HEK293 (cell line): Measurements from ENCODE around the gene CCL28.
A peak's percentile ranks its signal among the peaks of the same experiment; 100 is the strongest.

Source experiments
- CTCF ChIA-PET: fragments of 350-600 bp; formaldehyde crosslinking; extraction: SDS; loops from one replicate; lab custom pipeline; 2021; ENCODE audit warnings: antibody characterized with exemption; lab: Yijun Ruan, JAX
- POLR2A ChIA-PET: fragments of 300-600 bp; formaldehyde crosslinking; extraction: SDS; loops from one replicate; lab custom pipeline; 2020; ENCODE audit warnings: antibody characterized with exemption, inconsistent platforms; lab: Yijun Ruan, JAX
- H3K27ac ChIP-seq: fragments of 200-500 bp; sonication (Bioruptor generic); 2 replicates; pipeline ENCODE4 v1.5.1; 2014; ENCODE audit warnings: low read depth, low read length, control low read depth, inconsistent platforms; ENCODE audit errors: extremely low read depth
- H3K36me3 ChIP-seq, 2 experiments: fragments of 200-500 bp in 1 of 2; sonication (Bioruptor generic) in 1 of 2; 1 replicate in 1 of 2; 2 replicates in 1 of 2; pipeline ENCODE4 v1.5.1; 2014 to 2017; ENCODE audit warnings: inconsistent platforms in 2 of 2, low read length in 2 of 2; ENCODE audit not compliant: control insufficient read depth in 2 of 2, insufficient read depth in 1 of 2
- H3K4me1 ChIP-seq: fragments of 200-500 bp; sonication (Bioruptor generic); 2 replicates; pipeline ENCODE4 v1.5.1; 2014; ENCODE audit warnings: mild to moderate bottlenecking, low read length, inconsistent platforms; ENCODE audit not compliant: control insufficient read depth, insufficient read depth
- H3K4me3 ChIP-seq: 2 replicates; pipeline ENCODE4 v1.5.1; 2011; ENCODE audit warnings: low read depth, mild to moderate bottlenecking, control low read depth, low read length, moderate library complexity
- H3K9me3 ChIP-seq: fragments of 200-500 bp; sonication (Bioruptor generic); 2 replicates; pipeline ENCODE4 v1.5.1; 2014; ENCODE audit warnings: low read depth, low read length, inconsistent platforms; ENCODE audit not compliant: control insufficient read depth, insufficient read depth
- HOXD13 ChIP-seq: sonication (generic); formaldehyde crosslinking; IDR thresholded peaks from 2 replicates; pipeline ENCODE4 v1.8.0; 2022; ENCODE audit warnings: missing genetic modification reagents, borderline replicate concordance
- MEIS1 ChIP-seq: sonication (generic); formaldehyde crosslinking; IDR thresholded peaks from 2 replicates; pipeline ENCODE4 v1.8.1; 2022; ENCODE audit warnings: missing genetic modification reagents, mild to moderate bottlenecking, borderline replicate concordance
- PRDM1 ChIP-seq: fragments of 450-650 bp; formaldehyde crosslinking; IDR thresholded peaks from 2 replicates; pipeline ENCODE4; 2016; ENCODE audit warnings: missing biosample characterization, missing genetic modification characterization
- RBAK ChIP-seq: fragments of 450-650 bp; formaldehyde crosslinking; IDR thresholded peaks from 2 replicates; pipeline ENCODE4 v1.5.1; 2016; ENCODE audit warnings: missing biosample characterization, missing genetic modification characterization
- ZFHX2 ChIP-seq: fragments of 450-650 bp; formaldehyde crosslinking; conservative IDR thresholded peaks from 2 replicates; pipeline ENCODE4 v1.5.1; 2016; ENCODE audit warnings: missing biosample characterization, missing genetic modification characterization
- ZNF138 ChIP-seq: fragments of 450-650 bp; formaldehyde crosslinking; IDR thresholded peaks from 2 replicates; pipeline ENCODE4 v1.5.1; 2016; ENCODE audit warnings: missing biosample characterization, missing genetic modification characterization, borderline replicate concordance
- ZNF16 ChIP-seq: fragments of 450-650 bp; formaldehyde crosslinking; IDR thresholded peaks from 2 replicates; pipeline ENCODE4 v1.5.1; 2016; ENCODE audit warnings: low read depth, missing biosample characterization, missing genetic modification characterization
- ZNF18 ChIP-seq: fragments of 450-650 bp; formaldehyde crosslinking; IDR thresholded peaks from 2 replicates; pipeline ENCODE4 v1.5.1; 2016; ENCODE audit warnings: missing biosample characterization, missing genetic modification characterization
- ZNF223 ChIP-seq: fragments of 450-650 bp; formaldehyde crosslinking; IDR thresholded peaks from 2 replicates; pipeline ENCODE4 v1.5.1; 2016; ENCODE audit warnings: missing biosample characterization, missing genetic modification characterization
- ZNF26 ChIP-seq: fragments of 450-650 bp; formaldehyde crosslinking; IDR thresholded peaks from 2 replicates; pipeline ENCODE4 v1.5.1; 2016; ENCODE audit warnings: missing biosample characterization, missing genetic modification characterization
- ZNF311 ChIP-seq: fragments of 450-650 bp; formaldehyde crosslinking; IDR thresholded peaks from 2 replicates; pipeline ENCODE4 v1.5.1; 2017; ENCODE audit warnings: missing biosample characterization, missing genetic modification characterization, borderline replicate concordance
- ZNF354C ChIP-seq: fragments of 450-650 bp; formaldehyde crosslinking; IDR thresholded peaks from 2 replicates; pipeline ENCODE4 v1.5.1; 2016; ENCODE audit warnings: missing biosample characterization, missing genetic modification characterization, low read depth, borderline replicate concordance
- ZNF404 ChIP-seq: fragments of 450-650 bp; formaldehyde crosslinking; IDR thresholded peaks from 2 replicates; pipeline ENCODE4 v1.5.1; 2017; ENCODE audit warnings: missing biosample characterization, missing genetic modification characterization
- ZNF473 ChIP-seq: fragments of 450-650 bp; formaldehyde crosslinking; IDR thresholded peaks from 2 replicates; pipeline ENCODE4 v1.5.1; 2017; ENCODE audit warnings: missing biosample characterization, missing genetic modification characterization
- ZNF510 ChIP-seq: fragments of 450-650 bp; formaldehyde crosslinking; IDR thresholded peaks from 2 replicates; pipeline ENCODE4 v1.5.1; 2018; ENCODE audit warnings: mild to moderate bottlenecking, missing genetic modification characterization, missing biosample characterization; ENCODE audit not compliant: insufficient replicate concordance
- ZNF513 ChIP-seq: fragments of 450-650 bp; IDR thresholded peaks from 2 replicates; pipeline ENCODE4 v1.5.1; 2018; ENCODE audit warnings: missing biosample characterization, missing genetic modification characterization
- ZNF555 ChIP-seq: fragments of 450-650 bp; formaldehyde crosslinking; conservative IDR thresholded peaks from 2 replicates; pipeline ENCODE4 v1.5.1; 2017; ENCODE audit warnings: missing biosample characterization, mild to moderate bottlenecking, missing genetic modification characterization, inconsistent platforms
- ZNF626 ChIP-seq: fragments of 450-650 bp; sonication (Bioruptor Pico); formaldehyde crosslinking; IDR thresholded peaks from 2 replicates; pipeline ENCODE4 v1.5.1; 2018; ENCODE audit warnings: missing biosample characterization, missing genetic modification characterization, inconsistent platforms
- ZNF629 ChIP-seq: fragments of 450-650 bp; formaldehyde crosslinking; IDR thresholded peaks from 2 replicates; pipeline ENCODE4 v1.5.1; 2017; ENCODE audit warnings: missing biosample characterization, missing genetic modification characterization
- ZNF654 ChIP-seq: fragments of 450-650 bp; formaldehyde crosslinking; IDR thresholded peaks from 2 replicates; pipeline ENCODE4 v1.5.1; 2016; ENCODE audit warnings: low read depth, missing biosample characterization, missing genetic modification characterization
- ZNF692 ChIP-seq: fragments of 450-650 bp; formaldehyde crosslinking; IDR thresholded peaks from 2 replicates; pipeline ENCODE4 v1.5.1; 2016; ENCODE audit warnings: missing biosample characterization, missing genetic modification characterization
- ZNF837 ChIP-seq: fragments of 450-650 bp; formaldehyde crosslinking; IDR thresholded peaks from 2 replicates; pipeline ENCODE4 v1.5.1; 2016; ENCODE audit warnings: missing biosample characterization, missing genetic modification characterization
- ZXDB ChIP-seq: fragments of 450-650 bp; formaldehyde crosslinking; IDR thresholded peaks from 2 replicates; pipeline ENCODE4 v1.5.1; 2016; ENCODE audit warnings: missing biosample characterization, missing genetic modification characterization
- TF ChIP-seq, protein P1 (sequence below): fragments of 450-650 bp; IDR thresholded peaks from 2 replicates; pipeline ENCODE4 v1.5.1; 2018; ENCODE audit warnings: missing biosample characterization, mild to moderate bottlenecking, missing genetic modification characterization
- TF ChIP-seq, protein P2 (sequence below): fragments of 450-650 bp; formaldehyde crosslinking; IDR thresholded peaks from 2 replicates; pipeline ENCODE4 v1.5.1; 2016; ENCODE audit warnings: missing biosample characterization, missing genetic modification characterization
- TF ChIP-seq, protein P3 (sequence below): fragments of 450-650 bp; formaldehyde crosslinking; IDR thresholded peaks from 2 replicates; pipeline ENCODE4 v1.5.1; 2016; ENCODE audit warnings: missing biosample characterization, missing genetic modification characterization

CCL28 gene

DNA sequence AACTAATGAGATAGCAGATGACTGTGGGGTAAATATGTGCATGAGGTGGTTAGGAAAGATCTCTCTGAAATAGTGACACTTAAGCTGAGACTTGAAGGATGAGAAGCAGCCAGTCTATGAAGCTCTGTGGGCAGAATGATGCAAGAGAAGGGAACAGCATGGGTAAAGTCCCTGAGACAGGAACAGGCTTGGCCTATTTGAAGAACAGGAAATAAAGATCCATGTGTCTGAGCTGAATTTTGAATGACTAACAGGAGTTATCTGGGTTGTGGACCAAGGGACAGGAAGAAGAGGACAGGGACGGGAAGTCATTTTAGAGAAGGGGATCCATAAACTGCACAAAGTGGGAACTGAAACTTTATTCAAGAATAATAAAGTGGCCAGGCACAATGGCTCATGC lies 73.3 kb downstream of the CCL28 start:
- CTCF ChIA-PET, result interaction anchor here (0.6 to 1.2 kb wide), 5 partner anchors 12 to 593 kb away, joined by 3 to 4 read pairs (median 3); no protein-coding TSS in a partner anchor
- Histone ChIP-seq H3K4me1 (no peaks in the 10 kb centered on the region), H3K27ac (no peak overlapping the region), H3K9me3 (peaks cover 2% of the 10 kb centered on the region; the same call in 1 of the 2 replicates), H3K36me3 (no peaks in the 10 kb centered on the region), H3K4me3 (no peak overlapping the region)
- TF ChIP-seq ZNF404 (tag by site-specific recombination) (no peak), ZNF311 (no peak), HOXD13 (CRISPR knock-in tag) (no peak), ZXDB (tag by site-specific recombination) (no peak), ZNF138 (tag by site-specific recombination) (no peak), ZNF16 (tag by site-specific recombination) (no peak), MEIS1 (CRISPR knock-in tag) (no peak), ZNF510 (tag by site-specific recombination) (no peak), ZNF473 (tag by site-specific recombination) (no peak), ZFHX2 (tag by site-specific recombination) (no peak), ZNF513 (no peak)
- TF ChIP-seq, protein P1, sequence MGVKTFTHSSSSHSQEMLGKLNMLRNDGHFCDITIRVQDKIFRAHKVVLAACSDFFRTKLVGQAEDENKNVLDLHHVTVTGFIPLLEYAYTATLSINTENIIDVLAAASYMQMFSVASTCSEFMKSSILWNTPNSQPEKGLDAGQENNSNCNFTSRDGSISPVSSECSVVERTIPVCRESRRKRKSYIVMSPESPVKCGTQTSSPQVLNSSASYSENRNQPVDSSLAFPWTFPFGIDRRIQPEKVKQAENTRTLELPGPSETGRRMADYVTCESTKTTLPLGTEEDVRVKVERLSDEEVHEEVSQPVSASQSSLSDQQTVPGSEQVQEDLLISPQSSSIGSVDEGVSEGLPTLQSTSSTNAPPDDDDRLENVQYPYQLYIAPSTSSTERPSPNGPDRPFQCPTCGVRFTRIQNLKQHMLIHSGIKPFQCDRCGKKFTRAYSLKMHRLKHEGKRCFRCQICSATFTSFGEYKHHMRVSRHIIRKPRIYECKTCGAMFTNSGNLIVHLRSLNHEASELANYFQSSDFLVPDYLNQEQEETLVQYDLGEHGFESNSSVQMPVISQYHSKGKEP, result no peak
- TF ChIP-seq, protein P2, sequence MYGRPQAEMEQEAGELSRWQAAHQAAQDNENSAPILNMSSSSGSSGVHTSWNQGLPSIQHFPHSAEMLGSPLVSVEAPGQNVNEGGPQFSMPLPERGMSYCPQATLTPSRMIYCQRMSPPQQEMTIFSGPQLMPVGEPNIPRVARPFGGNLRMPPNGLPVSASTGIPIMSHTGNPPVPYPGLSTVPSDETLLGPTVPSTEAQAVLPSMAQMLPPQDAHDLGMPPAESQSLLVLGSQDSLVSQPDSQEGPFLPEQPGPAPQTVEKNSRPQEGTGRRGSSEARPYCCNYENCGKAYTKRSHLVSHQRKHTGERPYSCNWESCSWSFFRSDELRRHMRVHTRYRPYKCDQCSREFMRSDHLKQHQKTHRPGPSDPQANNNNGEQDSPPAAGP (tag by site-specific recombination), result no peak
- POLR2A ChIA-PET, result interaction anchor here (0.9 kb wide), 1 partner anchor 25 kb away, joined by 3 read pairs; the partner anchor contains the start of gene HMGCS1

DNA sequence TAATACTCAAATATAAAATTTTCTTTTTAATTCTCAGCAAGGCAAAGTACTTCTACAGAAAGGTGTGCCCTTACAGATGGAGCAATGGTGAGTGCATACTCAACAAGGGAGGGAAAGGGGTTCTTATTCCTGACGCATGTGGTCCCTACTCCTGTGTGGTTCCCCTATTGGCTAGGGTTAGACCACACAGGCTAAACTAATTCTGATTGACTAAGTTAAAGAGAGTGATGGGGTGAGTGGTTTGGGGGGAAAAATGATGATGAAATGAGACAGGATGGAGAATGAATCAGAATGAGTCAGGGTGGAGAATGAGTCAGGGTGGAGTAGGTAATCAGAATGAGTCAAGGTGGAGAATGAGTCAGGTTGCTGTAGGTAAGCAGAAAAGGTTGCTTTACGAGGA lies 76.0 kb downstream of the CCL28 start:
- H3K9me3 ChIP-seq, result peaks cover 2% of the 10 kb centered on the region; the same call in 1 of the 2 replicates
- ChIA-PET CTCF (interaction anchor here (0.7 to 1.4 kb wide), 2 partner anchors 53 to 679 kb away, joined by 5 read pairs; no protein-coding TSS in a partner anchor), POLR2A (no interaction called here)
- no peak overlapping the region for H3K27ac ChIP-seq
- no peaks in the 10 kb centered on the region for H3K36me3 ChIP-seq
- H3K4me3 ChIP-seq, result no peak overlapping the region
- H3K4me1 ChIP-seq, result no peaks in the 10 kb centered on the region
- TF ChIP-seq ZNF626 (no peak), PRDM1 (tag by site-specific recombination) (peak; percentile 67), ZNF555 (tag by site-specific recombination) (peak; percentile 19; the same call in 1 of the 2 replicates), ZNF837 (tag by site-specific recombination) (no peak), ZNF18 (no peak), ZNF629 (tag by site-specific recombination) (peak; percentile 82), RBAK (tag by site-specific recombination) (peak; percentile 88), ZNF654 (tag by site-specific recombination) (no peak), ZNF26 (tag by site-specific recombination) (peak; percentile 56; the same call in 1 of the 2 replicates), ZNF223 (no peak), ZNF354C (tag by site-specific recombination) (0 out of 2 replicates have a peak, but pooled peaks have one; percentile 23), ZNF692 (tag by site-specific recombination) (no peak)
- TF ChIP-seq, protein P3, sequence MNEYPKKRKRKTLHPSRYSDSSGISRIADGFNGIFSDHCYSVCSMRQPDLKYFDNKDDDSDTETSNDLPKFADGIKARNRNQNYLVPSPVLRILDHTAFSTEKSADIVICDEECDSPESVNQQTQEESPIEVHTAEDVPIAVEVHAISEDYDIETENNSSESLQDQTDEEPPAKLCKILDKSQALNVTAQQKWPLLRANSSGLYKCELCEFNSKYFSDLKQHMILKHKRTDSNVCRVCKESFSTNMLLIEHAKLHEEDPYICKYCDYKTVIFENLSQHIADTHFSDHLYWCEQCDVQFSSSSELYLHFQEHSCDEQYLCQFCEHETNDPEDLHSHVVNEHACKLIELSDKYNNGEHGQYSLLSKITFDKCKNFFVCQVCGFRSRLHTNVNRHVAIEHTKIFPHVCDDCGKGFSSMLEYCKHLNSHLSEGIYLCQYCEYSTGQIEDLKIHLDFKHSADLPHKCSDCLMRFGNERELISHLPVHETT (tag by site-specific recombination), result peak; percentile 96
